GM12865 (cell line): ENCODE measurements around the gene PCOLCE2.
A peak's percentile ranks its signal among the peaks of the same experiment; 100 is the strongest.

Experiments
- DNase-seq: peaks from one replicate; pipeline ENCODE4 v3.0.0; 2010; ENCODE audit warnings: low read depth
- H3K4me3 ChIP-seq: 2 replicates; pipeline ENCODE4 v1.5.1; 2011; ENCODE audit warnings: mild to moderate bottlenecking, low read depth, low read length, control low read depth
- CTCF ChIP-seq: IDR thresholded peaks from 2 replicates; pipeline ENCODE4 v1.5.1; 2011; ENCODE audit warnings: low read length, control low read depth, low read depth, inconsistent platforms; ENCODE audit not compliant: insufficient read depth; ENCODE audit errors: missing control alignments

PCOLCE2 gene

GRCh38 chr3:142929890-142930289, 41.0 kb upstream of the PCOLCE2 start:
- no peak for TF ChIP-seq CTCF
- DNase-seq: no peak
- H3K4me3 ChIP-seq: no peak overlapping the region

- TF ChIP-seq CTCF: peak; percentile 55
- peak; percentile 73 for DNase-seq
- H3K4me3 ChIP-seq: no peak overlapping the region
Observed at GRCh38 chr3:142929109-142929508, 40.2 kb upstream of the PCOLCE2 start.

- no peak for DNase-seq
- no peak overlapping the region for H3K4me3 ChIP-seq
- no peak for TF ChIP-seq CTCF
Observed at GRCh38 chr3:142926368-142926944, 37.6 kb upstream of the PCOLCE2 start.

GRCh38 chr3:142925140-142925539, 36.3 kb upstream of the PCOLCE2 start:
- TF ChIP-seq CTCF: no peak
- no peak overlapping the region for H3K4me3 ChIP-seq
- no peak for DNase-seq

- no peak for TF ChIP-seq CTCF
- DNase-seq: no peak
- no peak overlapping the region for H3K4me3 ChIP-seq
Observed at GRCh38 chr3:142923694-142924093, 34.8 kb upstream of the PCOLCE2 start.

DNA sequence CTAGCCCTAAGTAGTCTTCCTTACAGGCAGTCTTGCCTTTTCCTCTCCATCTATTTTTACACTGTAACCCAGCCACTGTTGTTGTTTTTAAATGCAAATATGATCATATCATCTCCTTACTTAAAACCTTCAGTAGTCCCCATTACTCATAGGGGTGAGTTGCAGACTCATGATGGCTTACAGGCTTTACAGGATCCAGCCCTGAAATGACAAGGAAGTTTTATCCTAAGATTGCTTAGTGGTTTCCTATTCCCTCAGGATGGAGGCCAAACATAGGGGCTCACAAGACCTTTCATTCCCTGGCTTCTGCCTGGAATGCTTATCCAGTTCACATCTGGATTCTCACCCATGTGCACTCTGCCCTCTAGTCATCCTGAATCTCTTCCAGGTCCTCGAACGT, 27.7 kb upstream of the PCOLCE2 start:
- DNase-seq: no peak
- no peak overlapping the region for H3K4me3 ChIP-seq
- TF ChIP-seq CTCF: no peak

DNA sequence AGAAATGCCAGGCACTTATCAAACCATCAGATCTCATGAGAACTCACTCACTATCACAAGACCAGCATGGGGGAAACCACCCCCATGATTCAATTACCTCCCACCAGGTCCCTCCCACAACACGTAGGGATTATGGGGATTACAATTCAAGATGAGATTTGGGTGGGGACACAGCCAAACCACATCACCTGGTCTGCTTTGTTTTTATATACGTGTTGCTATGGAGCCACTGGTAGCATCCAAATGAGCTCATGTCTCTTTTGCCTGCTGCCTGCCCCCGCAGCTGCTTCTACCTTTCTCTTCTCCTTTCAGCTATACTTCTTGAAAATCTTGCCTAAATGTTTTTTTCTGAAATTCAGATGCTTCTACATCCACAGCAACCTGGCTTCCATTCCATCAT, 26.8 kb upstream of the PCOLCE2 start:
- no peak overlapping the region for H3K4me3 ChIP-seq
- TF ChIP-seq CTCF: no peak
- DNase-seq: no peak
